Measurements from ENCODE around the gene ZBTB7A. TPM values are rescaled to one million over a fixed set of nuclear protein-coding genes. Genes with fewer than 3 reads are reported as not detected.
"Not testable (repeated sequence)": the region's sequence is repeated elsewhere in the genome, so short reads cannot be mapped to it uniquely, and the experiment has no call there.

The ZBTB7A gene
- total RNA-seq, 6 experiments from 2014 or later = 19.0 to 38.5 (median 27.7) TPM

- WGBS (ENCODE audit: insufficient coverage, low coverage, low lambda C conversion rate, missing lambda C conversion rate) = 43% methylated on average over 5 of the region's 24 CpGs
- no peak for ATAC-seq
- peaks cover 0 to 46% (median 8%) of the 10 kb centered on the region in 4 donors for H3K4me1 ChIP-seq
Measured at GRCh38 chr19:4009990-4010807, 56.5 kb downstream of the ZBTB7A start.

GRCh38 chr19:4007836-4008539 lies 58.7 kb downstream of the ZBTB7A start:
- intact Hi-C loops (cut with DNase I) = loop anchor here (10.0 kb wide), 2 partner anchors 57 to 197 kb away; partner anchors contain the start of gene ZBTB7A (in 1 of the 2)
- no peak for ATAC-seq
- no peaks in the 10 kb centered on the region for H3K9me3 ChIP-seq
- no peaks in the 10 kb centered on the region for H3K27me3 ChIP-seq
- WGBS (ENCODE audit: insufficient coverage, low coverage, low lambda C conversion rate, missing lambda C conversion rate) = 0% methylated on average over 4 of the region's 55 CpGs
- H3K27ac ChIP-seq = peak overlapping the region; percentile 49 to 91 (median 88)
- DNase-seq = peak in 1 of 3 donors; percentile 57
- TF ChIP-seq CTCF (IDR thresholded peaks at IDR 0.05) = no peak
- no peak for TF ChIP-seq POLR2A (IDR thresholded peaks at IDR 0.05)
- peak overlapping the region; percentile 67 to 98 (median 83) for H3K4me3 ChIP-seq
- peaks cover 0 to 1% (median under 1%) of the 10 kb centered on the region in 4 donors for H3K36me3 ChIP-seq
- H3K4me1 ChIP-seq = peaks cover 0 to 40% (median 7%) of the 10 kb centered on the region in 4 donors

More at GRCh38 chr19:4009990-4010807, 56.5 kb downstream of the ZBTB7A start:
- H3K9me3 ChIP-seq = no peaks in the 10 kb centered on the region
- no peak for DNase-seq
- no peak overlapping the region for H3K27ac ChIP-seq
- H3K36me3 ChIP-seq = peaks cover 0 to 12% (median 8%) of the 10 kb centered on the region in 4 donors
- no peaks in the 10 kb centered on the region for H3K27me3 ChIP-seq
- intact Hi-C loops (cut with DNase I) = loop anchor here (10.0 kb wide), 2 partner anchors 55 to 195 kb away; partner anchors contain the start of gene ZBTB7A (in 2 of the 2)
- TF ChIP-seq POLR2A (IDR thresholded peaks at IDR 0.05) = no peak
- no peak for TF ChIP-seq CTCF (IDR thresholded peaks at IDR 0.05)
- H3K4me3 ChIP-seq = no peak overlapping the region

GRCh38 chr19:4007021-4007835 lies 59.5 kb downstream of the ZBTB7A start, which contains the start of gene PIAS4:
Gene PIAS4 (plus strand): TSS chr19:4007736. CDS start chr19:4007761, 25 bp downstream.
- Histone ChIP-seq H3K4me1 (peaks cover 0 to 34% (median 4%) of the 10 kb centered on the region in 4 donors), H3K9me3 (no peaks in the 10 kb centered on the region), H3K27me3 (no peaks in the 10 kb centered on the region), H3K27ac (peak within 1 kb of the TSS; percentile 49 to 91 (median 88)), H3K4me3 (peak within 1 kb of the TSS; percentile 67 to 98 (median 83)), H3K36me3 (no peaks in the 10 kb centered on the region)
- intact Hi-C loops (cut with DNase I) = loop anchor here (10.0 kb wide), 2 partner anchors 58 to 198 kb away; partner anchors contain the start of gene ZBTB7A (in 1 of the 2)
- DNase-seq = peak; percentile 96
- ATAC-seq = peak; percentile 84 to 92 (median 90)
- WGBS (ENCODE audit: insufficient coverage, low coverage, low lambda C conversion rate, missing lambda C conversion rate) = 0% methylated on average over 1 of the region's 91 CpGs
- TF ChIP-seq POLR2A (IDR thresholded peaks at IDR 0.05) = peak; percentile 72
- TF ChIP-seq CTCF (IDR thresholded peaks at IDR 0.05) = no peak

- not testable (repeated sequence) for H3K27ac ChIP-seq, DNase-seq, H3K9me3 ChIP-seq, H3K36me3 ChIP-seq, ATAC-seq, H3K4me3 ChIP-seq, H3K27me3 ChIP-seq
- H3K4me1 ChIP-seq = peaks cover 0 to 23% (median 4%) of the 10 kb centered on the region in 4 donors
- intact Hi-C loops (cut with DNase I) = loop anchor here (10.0 kb wide), 2 partner anchors 59 to 199 kb away; partner anchors contain the start of gene ZBTB7A (in 1 of the 2)
- WGBS (ENCODE audit: insufficient coverage, low coverage, low lambda C conversion rate, missing lambda C conversion rate) = 89% methylated on average over 9 of the region's 9 CpGs
Measured at GRCh38 chr19:4005436-4005835, 61.3 kb downstream of the ZBTB7A start.

GRCh38 chr19:4000798-4001197 lies 65.9 kb downstream of the ZBTB7A start:
- H3K4me1 ChIP-seq = peaks cover 0 to 14% (median 3%) of the 10 kb centered on the region in 4 donors
- DNase-seq, H3K27ac ChIP-seq, H3K27me3 ChIP-seq, H3K36me3 ChIP-seq, H3K9me3 ChIP-seq, H3K4me3 ChIP-seq: not testable (repeated sequence)
- 59% methylated on average over 4 of the region's 5 CpGs for WGBS (ENCODE audit: insufficient coverage, low coverage, low lambda C conversion rate, missing lambda C conversion rate)
- ATAC-seq = peak in 1 of 4 donors; percentile 46
- intact Hi-C loops (cut with DNase I) = loop anchor here (10.0 kb wide), 2 partner anchors 64 to 204 kb away; partner anchors contain the start of gene ZBTB7A (in 1 of the 2)

- ATAC-seq; intact Hi-C loops (cut with DNase I); DNase-seq; H3K36me3 ChIP-seq; H3K27ac ChIP-seq; H3K4me3 ChIP-seq; H3K27me3 ChIP-seq; H3K9me3 ChIP-seq: not testable (repeated sequence)
- WGBS (ENCODE audit: insufficient coverage, low coverage, low lambda C conversion rate, missing lambda C conversion rate) = 76% methylated on average over 11 of the region's 29 CpGs
- peaks cover 0 to 14% (median 3%) of the 10 kb centered on the region in 4 donors for H3K4me1 ChIP-seq
Measured at GRCh38 chr19:3998667-3999412, 67.9 kb downstream of the ZBTB7A start.

Measured in right lobe of liver (tissue), 6 donors.